Activated B cell treated with CpG ODN at 0.5 μM for 24 hours (primary cell): Measurements from ENCODE around the gene DYNLRB1. TPM values are rescaled to one million over a fixed set of nuclear protein-coding genes. Genes with fewer than 3 reads are reported as not detected.
A peak's percentile ranks its signal among the peaks of the same experiment; 100 is the strongest.

Experiments used
- ATAC-seq: fragments of 200-7000 bp; cut with Tn5 transposase; one replicate; pipeline ENCODE4 v1.10.0; 2021; ENCODE audit warnings: low read depth, mild to moderate bottlenecking, moderate library complexity
- CTCF ChIA-PET: fragments of 350-600 bp; sonication (Branson Sonifier 250); formaldehyde crosslinking; loops from one replicate; lab custom pipeline; 2021; ENCODE audit warnings: antibody characterized with exemption; lab: Charles Lee
- POLR2A ChIA-PET: fragments of 350-600 bp; sonication (Branson Sonifier 250); formaldehyde crosslinking; loops from one replicate; lab custom pipeline; 2021; ENCODE audit warnings: antibody characterized with exemption; lab: Charles Lee
- DNase-seq: peaks from one replicate; pipeline ENCODE4 v3.0.0; 2022
- H3K27ac Mint-ChIP-seq: one replicate; pipeline ENCODE4 v1.8.0; 2020; ENCODE audit warnings: mixed read lengths
- H3K27me3 Mint-ChIP-seq: one replicate; pipeline ENCODE4 v1.8.0; 2021; ENCODE audit warnings: mixed read lengths
- H3K36me3 Mint-ChIP-seq: one replicate; pipeline ENCODE4 v1.8.0; 2021; ENCODE audit warnings: low read depth, mixed read lengths
- H3K4me1 Mint-ChIP-seq: one replicate; pipeline ENCODE4 v1.8.0; 2021; ENCODE audit warnings: mixed read lengths
- H3K4me3 Mint-ChIP-seq: one replicate; pipeline ENCODE4 v1.8.0; 2020; ENCODE audit warnings: mild to moderate bottlenecking, mixed read lengths
- H3K9me3 Mint-ChIP-seq: one replicate; pipeline ENCODE4 v1.8.0; 2020; ENCODE audit warnings: mixed read lengths
- intact Hi-C: fragments of 100-400 bp; cut with micrococcal nuclease; formaldehyde crosslinking; loops from one replicate; pipeline ENCODE4 v1.15.1; 2024
- total RNA-seq: library from RNA; stranded (reverse); gene quantifications from 2 replicates; pipeline ENCODE4 v1.2.3, GENCODE V29; 2022
- TF ChIP-seq, protein P1 (sequence below): fragments of 200-600 bp; IDR thresholded peaks from one replicate; pipeline ENCODE4 v1.8.0; 2022; ENCODE audit warnings: antibody characterized with exemption, mild to moderate bottlenecking

The DYNLRB1 gene
- total RNA-seq, 1 donor from 2014 or later = 65.9 TPM

DNA sequence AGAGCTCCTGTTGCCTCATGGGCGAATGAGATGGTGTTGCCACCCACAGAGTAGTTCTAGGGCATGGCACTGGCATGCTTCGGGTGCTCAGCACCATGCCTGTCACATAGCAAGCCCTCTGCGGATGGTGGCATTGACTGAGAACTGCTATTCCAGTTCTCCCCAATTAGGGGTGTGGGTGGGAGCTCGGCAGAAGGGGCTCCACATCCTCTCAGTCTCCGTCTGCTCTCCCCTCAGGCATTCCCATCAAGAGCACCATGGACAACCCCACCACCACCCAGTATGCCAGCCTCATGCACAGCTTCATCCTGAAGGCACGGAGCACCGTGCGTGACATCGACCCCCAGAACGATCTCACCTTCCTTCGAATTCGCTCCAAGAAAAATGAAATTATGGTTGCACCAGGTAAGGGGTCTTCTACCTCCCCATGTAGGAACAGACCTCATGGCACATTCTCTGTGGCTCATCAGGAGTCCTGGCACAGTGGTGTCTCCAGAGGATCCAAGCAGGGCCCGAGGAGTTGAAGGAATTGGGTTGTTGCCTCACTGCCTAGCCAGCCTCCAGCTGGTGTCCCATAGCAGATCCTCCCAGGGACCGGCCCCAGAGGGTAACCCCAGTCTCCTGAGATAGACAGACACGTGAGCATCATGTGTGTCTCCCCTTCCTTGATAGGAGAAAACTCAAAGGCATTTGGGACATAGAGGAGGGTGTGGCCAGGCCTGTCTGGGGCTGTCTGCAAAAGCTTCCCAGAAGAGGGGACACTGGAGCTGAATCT is 18.4 kb downstream of the DYNLRB1 start:
- Mint-ChIP-seq H3K27me3 (no peaks in the 10 kb centered on the region), H3K4me3 (no peak overlapping the region), H3K9me3 (no peaks in the 10 kb centered on the region), H3K36me3 (peaks cover 66% of the 10 kb centered on the region), H3K27ac (no peak overlapping the region), H3K4me1 (no peaks in the 10 kb centered on the region)
- ATAC-seq (no peak), DNase-seq (no peak)
- POLR2A ChIA-PET = no interaction called here
- intact Hi-C loops = loop anchor here (5.0 kb wide), 1 partner anchor 222 kb away; no protein-coding TSS in a partner anchor
- CTCF ChIA-PET = no interaction called here
- TF ChIP-seq, protein P1, sequence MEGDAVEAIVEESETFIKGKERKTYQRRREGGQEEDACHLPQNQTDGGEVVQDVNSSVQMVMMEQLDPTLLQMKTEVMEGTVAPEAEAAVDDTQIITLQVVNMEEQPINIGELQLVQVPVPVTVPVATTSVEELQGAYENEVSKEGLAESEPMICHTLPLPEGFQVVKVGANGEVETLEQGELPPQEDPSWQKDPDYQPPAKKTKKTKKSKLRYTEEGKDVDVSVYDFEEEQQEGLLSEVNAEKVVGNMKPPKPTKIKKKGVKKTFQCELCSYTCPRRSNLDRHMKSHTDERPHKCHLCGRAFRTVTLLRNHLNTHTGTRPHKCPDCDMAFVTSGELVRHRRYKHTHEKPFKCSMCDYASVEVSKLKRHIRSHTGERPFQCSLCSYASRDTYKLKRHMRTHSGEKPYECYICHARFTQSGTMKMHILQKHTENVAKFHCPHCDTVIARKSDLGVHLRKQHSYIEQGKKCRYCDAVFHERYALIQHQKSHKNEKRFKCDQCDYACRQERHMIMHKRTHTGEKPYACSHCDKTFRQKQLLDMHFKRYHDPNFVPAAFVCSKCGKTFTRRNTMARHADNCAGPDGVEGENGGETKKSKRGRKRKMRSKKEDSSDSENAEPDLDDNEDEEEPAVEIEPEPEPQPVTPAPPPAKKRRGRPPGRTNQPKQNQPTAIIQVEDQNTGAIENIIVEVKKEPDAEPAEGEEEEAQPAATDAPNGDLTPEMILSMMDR = no peak

DNA sequence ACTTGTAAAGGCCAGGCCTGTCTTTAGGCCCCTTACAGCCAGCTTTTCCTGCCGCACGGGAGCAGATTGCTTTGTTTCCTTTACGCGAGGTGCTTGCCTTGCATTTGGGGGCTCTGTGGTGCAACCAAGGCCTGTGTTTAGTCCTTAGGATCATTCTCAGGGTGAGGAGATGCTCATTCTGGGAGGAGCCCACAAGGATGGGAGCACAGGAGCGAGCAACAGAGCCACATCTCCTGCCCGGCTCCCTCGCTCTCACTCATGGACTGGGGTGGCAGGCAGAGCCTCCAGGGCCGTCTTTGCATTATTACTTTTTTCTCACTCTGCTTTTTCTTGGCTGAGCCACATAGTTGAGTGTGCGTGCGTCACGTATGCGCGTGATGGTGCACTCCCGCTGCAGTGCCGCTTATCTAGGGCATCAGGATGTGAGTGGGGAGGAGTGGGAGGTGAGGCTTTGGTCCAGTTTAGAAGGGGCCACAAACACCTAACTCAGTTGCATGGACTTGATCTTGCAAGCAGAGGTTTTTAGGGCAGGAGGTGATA is 19.1 kb downstream of the DYNLRB1 start:
- CTCF ChIA-PET = no interaction called here
- Mint-ChIP-seq H3K27me3 (no peaks in the 10 kb centered on the region), H3K4me3 (no peak overlapping the region), H3K4me1 (no peaks in the 10 kb centered on the region), H3K27ac (no peak overlapping the region), H3K9me3 (no peaks in the 10 kb centered on the region), H3K36me3 (peaks cover 68% of the 10 kb centered on the region)
- ATAC-seq (no peak), DNase-seq (no peak)
- TF ChIP-seq, protein P1 = no peak
- POLR2A ChIA-PET = no interaction called here
- intact Hi-C loops = loop anchor here (5.0 kb wide), 1 partner anchor 223 kb away; no protein-coding TSS in a partner anchor

DNA sequence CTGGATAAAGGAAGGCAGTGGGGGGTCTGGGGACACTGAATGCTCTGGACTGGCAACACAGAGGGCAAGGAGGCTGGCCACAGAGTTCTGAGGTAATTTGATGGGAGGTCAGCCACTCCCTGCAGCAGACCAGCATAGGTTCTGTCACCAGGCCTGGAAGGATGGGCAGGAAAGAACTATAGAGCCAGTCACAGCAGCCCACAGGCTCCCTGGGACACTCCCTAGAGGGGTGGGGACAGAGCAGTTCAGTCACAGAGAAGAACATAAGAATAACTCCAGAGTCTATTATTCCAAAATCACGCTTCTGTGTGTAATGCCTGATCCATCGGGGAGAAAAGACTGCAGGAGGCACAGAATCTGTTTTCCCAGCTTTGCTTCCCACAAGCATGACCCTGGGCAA is 19.6 kb downstream of the DYNLRB1 start:
- TF ChIP-seq, protein P1 = no peak
- no peaks in the 10 kb centered on the region for H3K9me3 Mint-ChIP-seq
- H3K27me3 Mint-ChIP-seq = no peaks in the 10 kb centered on the region
- H3K27ac Mint-ChIP-seq = no peak overlapping the region
- peaks cover 69% of the 10 kb centered on the region for H3K36me3 Mint-ChIP-seq
- no peak for ATAC-seq
- intact Hi-C loops = loop anchor here (5.0 kb wide), 1 partner anchor 224 kb away; no protein-coding TSS in a partner anchor
- CTCF ChIA-PET = interaction anchor here (3.3 kb wide), 1 partner anchor 173 kb away, joined by 21 read pairs; no protein-coding TSS in a partner anchor
- POLR2A ChIA-PET = interaction anchor here (0.6 kb wide), 1 partner anchor 1039 kb away, joined by 4 read pairs; no protein-coding TSS in a partner anchor
- DNase-seq = no peak
- H3K4me1 Mint-ChIP-seq = no peaks in the 10 kb centered on the region
- H3K4me3 Mint-ChIP-seq = no peak overlapping the region

DNA sequence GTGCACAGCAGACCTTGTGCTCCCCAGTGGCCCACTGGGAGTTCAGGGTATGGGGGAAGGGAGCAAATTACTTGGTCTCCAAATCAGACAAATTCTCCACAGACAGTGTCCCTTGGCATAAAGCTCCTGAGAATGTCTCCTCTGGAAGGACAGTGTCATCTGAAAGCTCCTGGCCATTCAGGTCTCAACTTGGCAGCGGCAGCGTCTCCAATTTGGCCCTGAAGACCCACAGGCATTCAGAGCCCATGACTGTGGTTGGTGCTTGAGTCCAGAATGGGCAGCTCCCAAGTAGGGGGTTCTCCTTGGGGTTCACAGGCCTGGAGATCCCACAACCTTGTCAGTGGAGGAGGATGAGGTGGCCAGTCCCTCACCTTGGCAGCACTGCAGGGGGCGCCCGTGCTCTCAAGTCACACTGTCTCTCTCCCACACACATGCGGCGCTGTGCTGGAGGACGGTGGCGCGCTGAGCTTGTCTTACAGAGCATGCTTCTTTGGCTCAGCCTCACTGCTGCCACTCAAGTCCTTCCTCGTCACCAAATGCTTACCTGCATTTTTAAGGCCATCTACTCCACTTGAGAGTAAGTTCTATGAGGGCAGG is 20.7 kb downstream of the DYNLRB1 start:
- H3K27ac Mint-ChIP-seq = no peak overlapping the region
- H3K9me3 Mint-ChIP-seq = no peaks in the 10 kb centered on the region
- H3K36me3 Mint-ChIP-seq = peaks cover 68% of the 10 kb centered on the region
- no peak overlapping the region for H3K4me3 Mint-ChIP-seq
- TF ChIP-seq, protein P1 = no peak
- no peaks in the 10 kb centered on the region for H3K27me3 Mint-ChIP-seq
- ATAC-seq (peak; percentile 57), DNase-seq (no peak)
- CTCF ChIA-PET = interaction anchor here (0.6 to 3.8 kb wide), 4 partner anchors 11 to 232 kb away, joined by 3 to 30 read pairs (median 12); no protein-coding TSS in a partner anchor
- intact Hi-C loops = loop anchor here (5.0 kb wide), 1 partner anchor 225 kb away; no protein-coding TSS in a partner anchor
- POLR2A ChIA-PET = interaction anchor here (0.7 to 0.9 kb wide), 2 partner anchors 173 to 233 kb away, joined by 3 to 4 read pairs; no protein-coding TSS in a partner anchor
- H3K4me1 Mint-ChIP-seq = peaks cover 9% of the 10 kb centered on the region
